PC-9 (cell line): ENCODE results near the gene TPK1. TPM values are rescaled to one million over a fixed set of nuclear protein-coding genes. Genes with fewer than 3 reads are reported as not detected.

Source experiments
- BruUV-seq: library from RNA; stranded (reverse); fragments of 400-500 nt; replicated peaks from 2 replicates; lab custom pipeline; 2021; lab: Mats Ljungman, UMichigan
- CTCF ChIA-PET: fragments of 300-600 bp; sonication (Branson Sonifier 250); formaldehyde crosslinking; loops from one replicate; lab custom pipeline; 2022; ENCODE audit warnings: antibody characterized with exemption; lab: Charles Lee
- POLR2A ChIA-PET: fragments of 300-600 bp; sonication (Branson Sonifier 250); formaldehyde crosslinking; loops from one replicate; lab custom pipeline; 2022; ENCODE audit warnings: antibody characterized with exemption; ENCODE audit not compliant: unreplicated experiment; lab: Charles Lee
- DNase-seq, 2 experiments: peaks; one replicate each; pipeline versions ENCODE4 v3.0.0 to v3.0.0-alpha.2; 2015 to 2022; ENCODE audit warnings: mixed read lengths in 1 of 2
- H2AFZ ChIP-seq: fragments of 200-600 bp; sonication (generic); 2 replicates; pipeline ENCODE4 v1.8.1; 2017; ENCODE audit warnings: antibody characterized with exemption
- H3F3A ChIP-seq: fragments of 200-600 bp; sonication (generic); 2 replicates; pipeline ENCODE4 v1.8.1; 2017; ENCODE audit warnings: antibody characterized with exemption, mild to moderate bottlenecking, low read depth; ENCODE audit not compliant: insufficient read depth
- H3K27ac ChIP-seq: fragments of 200-600 bp; sonication (generic); 2 replicates; pipeline ENCODE4 v1.6.1; 2016; ENCODE audit warnings: mixed run types
- H3K27me3 ChIP-seq: fragments of 200-600 bp; sonication (generic); 2 replicates; pipeline ENCODE4 v1.6.1; 2016; ENCODE audit warnings: low read depth, mixed run types; ENCODE audit not compliant: insufficient read depth
- H3K36me3 ChIP-seq: fragments of 200-600 bp; sonication (generic); 2 replicates; pipeline ENCODE4 v1.6.1; 2016; ENCODE audit warnings: low read depth, mixed run types
- H3K4me1 ChIP-seq: fragments of 200-600 bp; sonication (generic); replicated peaks from 2 replicates; pipeline ENCODE4 v1.6.1; 2016; ENCODE audit warnings: mixed run types; ENCODE audit not compliant: insufficient read depth
- H3K4me2 ChIP-seq: fragments of 200-600 bp; sonication (generic); 2 replicates; pipeline ENCODE4 v1.6.1; 2017; ENCODE audit warnings: mixed run types
- H3K4me3 ChIP-seq: fragments of 200-600 bp; sonication (generic); 2 replicates; pipeline ENCODE4 v1.6.1; 2016; ENCODE audit warnings: mixed run types
- H3K79me2 ChIP-seq: fragments of 200-600 bp; sonication (generic); 2 replicates; pipeline ENCODE4 v1.6.1; 2017; ENCODE audit warnings: low read depth, mixed run types
- H3K9me2 ChIP-seq: fragments of 200-600 bp; sonication (generic); 2 replicates; pipeline ENCODE4 v1.8.1; 2017; ENCODE audit warnings: mild to moderate bottlenecking; ENCODE audit not compliant: insufficient read depth
- H3K9me3 ChIP-seq: fragments of 200-600 bp; sonication (generic); 2 replicates; pipeline ENCODE4 v1.8.1; 2016; ENCODE audit warnings: low read depth; ENCODE audit not compliant: insufficient read depth
- H4K20me1 ChIP-seq: fragments of 200-600 bp; sonication (generic); 2 replicates; pipeline ENCODE4 v1.8.1; 2017; ENCODE audit not compliant: insufficient read depth
- CTCF ChIP-seq: fragments of 200-600 bp; sonication (generic); conservative IDR thresholded peaks from 2 replicates; pipeline ENCODE4 v1.6.1; 2017; ENCODE audit warnings: mixed run types, antibody characterized with exemption, mild to moderate bottlenecking, moderate library complexity
- EZH2 ChIP-seq: fragments of 200-600 bp; sonication (generic); IDR thresholded peaks from 2 replicates; pipeline ENCODE4 v1.8.0; 2017; ENCODE audit warnings: antibody characterized with exemption, low read depth
- intact Hi-C: fragments of 100-400 bp; cut with micrococcal nuclease; formaldehyde crosslinking; loops from one replicate; pipeline ENCODE4 v1.10.0; 2022; ENCODE audit not compliant: unreplicated experiment
- total RNA-seq: library from RNA; stranded (reverse); gene quantifications from 2 replicates; pipeline ENCODE4 v1.2.3, GENCODE V29; 2021

Gene TPK1
- total RNA-seq, 1 experiment from 2014 or later, result 0.90 TPM

GRCh38 chr7:144830024-144830785 is 5.6 kb downstream of the TPK1 start:
- Histone ChIP-seq H3K27ac (no peak overlapping the region), H3K36me3 (no peaks in the 10 kb centered on the region), H3K79me2 (no peaks in the 10 kb centered on the region), H2AFZ (no peak overlapping the region), H3K9me2 (no peaks in the 10 kb centered on the region), H3F3A (no peaks in the 10 kb centered on the region), H3K27me3 (no peaks in the 10 kb centered on the region), H3K4me1 (peaks cover 19% of the 10 kb centered on the region), H3K4me3 (no peak overlapping the region), H3K4me2 (no peak overlapping the region), H4K20me1 (no peaks in the 10 kb centered on the region), H3K9me3 (no peaks in the 10 kb centered on the region)
- ChIA-PET POLR2A (interaction anchor here (0.6 kb wide), 1 partner anchor 1007 kb away, joined by 5 read pairs; no protein-coding TSS in a partner anchor), CTCF (no interaction called here)
- DNase-seq, result no peak
- no TSS peak for BruUV-seq
- TF ChIP-seq EZH2 (no peak), CTCF (no peak)
- intact Hi-C loops, result no loop called here

GRCh38 chr7:144827621-144828020 is 8.2 kb downstream of the TPK1 start:
- Histone ChIP-seq H4K20me1 (no peaks in the 10 kb centered on the region), H3K27ac (no peak overlapping the region), H3K4me1 (peaks cover 8% of the 10 kb centered on the region), H2AFZ (no peak overlapping the region), H3K9me3 (no peaks in the 10 kb centered on the region), H3K4me2 (no peak overlapping the region), H3K79me2 (no peaks in the 10 kb centered on the region), H3K27me3 (no peaks in the 10 kb centered on the region), H3K36me3 (no peaks in the 10 kb centered on the region), H3F3A (no peaks in the 10 kb centered on the region), H3K9me2 (no peaks in the 10 kb centered on the region), H3K4me3 (no peak overlapping the region)
- ChIA-PET POLR2A (no interaction called here), CTCF (interaction anchor here (0.5 kb wide), 1 partner anchor 67 kb away, joined by 5 read pairs; no protein-coding TSS in a partner anchor)
- BruUV-seq, result no TSS peak
- intact Hi-C loops, result no loop called here
- TF ChIP-seq EZH2, result no peak
- no peak for TF ChIP-seq CTCF
- DNase-seq, result no peak

GRCh38 chr7:144826208-144826607 is 9.6 kb downstream of the TPK1 start:
- H3K4me2 ChIP-seq, result no peak overlapping the region
- no peak overlapping the region for H3K27ac ChIP-seq
- intact Hi-C loops, result no loop called here
- no peaks in the 10 kb centered on the region for H3K9me2 ChIP-seq
- no peaks in the 10 kb centered on the region for H3F3A ChIP-seq
- H3K4me3 ChIP-seq, result no peak overlapping the region
- DNase-seq, result no peak
- BruUV-seq, result no TSS peak
- no peak overlapping the region for H2AFZ ChIP-seq
- H4K20me1 ChIP-seq, result no peaks in the 10 kb centered on the region
- POLR2A ChIA-PET, result no interaction called here
- no peaks in the 10 kb centered on the region for H3K36me3 ChIP-seq
- TF ChIP-seq CTCF (no peak), EZH2 (no peak)
- CTCF ChIA-PET, result no interaction called here
- no peaks in the 10 kb centered on the region for H3K9me3 ChIP-seq
- no peaks in the 10 kb centered on the region for H3K27me3 ChIP-seq
- H3K79me2 ChIP-seq, result no peaks in the 10 kb centered on the region
- H3K4me1 ChIP-seq, result peaks cover 5% of the 10 kb centered on the region
